Kidney epithelial cell (primary cell): Measurements from ENCODE around the gene RAB6B. TPM values are rescaled to one million over a fixed set of nuclear protein-coding genes. Genes with fewer than 3 reads are reported as not detected.

Experiments used
- DNase-seq: peaks from one replicate; pipeline ENCODE4 v3.0.0-alpha.2; 2010; ENCODE audit warnings: low read depth
- H3K27me3 ChIP-seq: 2 replicates; pipeline ENCODE4 v1.6.0; 2011; ENCODE audit warnings: low read length; ENCODE audit not compliant: control insufficient read depth, insufficient read depth
- H3K36me3 ChIP-seq: 2 replicates; pipeline ENCODE4 v1.5.1; 2011; ENCODE audit warnings: low read length; ENCODE audit not compliant: control insufficient read depth, insufficient read depth
- H3K4me3 ChIP-seq: 2 replicates; pipeline ENCODE4 v1.5.1; 2011; ENCODE audit warnings: low read depth, mild to moderate bottlenecking, control low read depth, low read length
- CTCF ChIP-seq: IDR thresholded peaks from 2 replicates; pipeline ENCODE4 v1.5.1; 2011; ENCODE audit warnings: mild to moderate bottlenecking, moderate library complexity, low read length, control low read depth, inconsistent platforms; ENCODE audit not compliant: insufficient read depth, poor library complexity, severe bottlenecking
- total RNA-seq: library from RNA; depleted of rRNA; stranded (reverse); fragments of >200 nt; gene quantifications from 2 replicates; pipeline ENCODE4 v1.2.3, GENCODE V29; 2015

The RAB6B gene
- total RNA-seq, 1 donor from 2014 or later, result 4.4 TPM

- TF ChIP-seq CTCF, result no peak
- DNase-seq, result no peak
- no peaks in the 10 kb centered on the region for H3K36me3 ChIP-seq
- peaks cover 2% of the 10 kb centered on the region for H3K27me3 ChIP-seq
- no peak overlapping the region for H3K4me3 ChIP-seq
These were observed 41.5 kb upstream of the RAB6B start for GRCh38 chr3:133937061-133937686.

- no peaks in the 10 kb centered on the region for H3K36me3 ChIP-seq
- peaks cover 2% of the 10 kb centered on the region for H3K27me3 ChIP-seq
- no peak for DNase-seq
- H3K4me3 ChIP-seq, result no peak overlapping the region
- TF ChIP-seq CTCF, result no peak
These were observed 40.4 kb upstream of the RAB6B start for GRCh38 chr3:133935843-133936769.

GRCh38 chr3:133934996-133935842 is 39.5 kb upstream of the RAB6B start:
- DNase-seq, result no peak
- TF ChIP-seq CTCF, result no peak
- Histone ChIP-seq H3K4me3 (no peak overlapping the region), H3K27me3 (peaks cover 2% of the 10 kb centered on the region), H3K36me3 (no peaks in the 10 kb centered on the region)

GRCh38 chr3:133934073-133934970 is 38.6 kb upstream of the RAB6B start:
- Histone ChIP-seq H3K4me3 (no peak overlapping the region), H3K36me3 (no peaks in the 10 kb centered on the region), H3K27me3 (peaks cover 2% of the 10 kb centered on the region)
- no peak for DNase-seq
- no peak for TF ChIP-seq CTCF
